GM18873 (cell line): ENCODE measurements around the gene ERCC5.

Source experiments
- ATAC-seq: cut with Tn5 transposase; IDR thresholded peaks from one replicate; pipeline ENCODE4 v1.9.1; 2021; ENCODE audit warnings: mild to moderate bottlenecking, moderate library complexity, moderate number of reproducible peaks; ENCODE audit not compliant: unreplicated experiment, low FRiP score

ERCC5 gene

GRCh38 chr13:102879793-102880499 is 34.1 kb downstream of the ERCC5 start:
- ATAC-seq, result no peak

DNA sequence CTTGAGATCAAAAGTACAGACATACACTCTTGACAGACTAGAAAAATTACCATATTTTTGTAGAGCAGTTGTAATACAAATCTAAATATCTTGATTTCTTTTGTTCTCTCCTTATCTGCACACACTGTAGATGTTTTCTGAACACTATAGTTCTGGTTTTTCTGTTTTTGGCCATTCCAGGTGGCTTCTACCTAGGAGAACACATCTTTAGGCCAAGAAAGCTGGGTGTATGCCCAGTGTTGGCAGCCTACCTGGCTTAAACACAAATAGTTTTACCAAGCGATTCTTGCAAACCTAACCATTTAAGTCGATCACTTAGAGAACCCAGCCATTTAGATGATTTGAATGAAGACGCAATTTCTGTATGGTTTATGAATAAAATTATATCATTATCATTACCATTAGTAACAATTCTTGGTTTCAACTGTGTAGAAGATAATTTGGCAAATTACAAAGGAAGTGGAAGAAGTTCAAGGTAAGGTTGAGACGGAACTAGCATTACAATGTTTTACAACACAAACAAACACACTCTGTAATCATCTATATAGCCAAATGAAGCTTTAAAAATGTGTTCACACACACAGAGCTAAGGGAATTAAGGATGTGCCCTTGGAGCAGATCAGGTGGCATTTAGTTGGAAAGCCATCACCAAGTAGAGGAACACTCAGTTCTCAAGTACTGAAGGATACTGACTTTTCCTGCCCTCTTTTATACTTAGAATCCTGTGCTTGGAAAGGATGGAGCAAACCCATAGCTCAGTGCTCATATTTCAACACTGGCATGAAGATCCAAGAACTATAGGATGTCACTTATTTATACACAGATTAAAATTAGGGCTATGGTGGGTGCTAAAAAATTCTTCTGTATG is 36.2 kb downstream of the ERCC5 start:
- no peak for ATAC-seq

- no peak for ATAC-seq
These were observed 46.7 kb downstream of the ERCC5 start for GRCh38 chr13:102892503-102892902.

DNA sequence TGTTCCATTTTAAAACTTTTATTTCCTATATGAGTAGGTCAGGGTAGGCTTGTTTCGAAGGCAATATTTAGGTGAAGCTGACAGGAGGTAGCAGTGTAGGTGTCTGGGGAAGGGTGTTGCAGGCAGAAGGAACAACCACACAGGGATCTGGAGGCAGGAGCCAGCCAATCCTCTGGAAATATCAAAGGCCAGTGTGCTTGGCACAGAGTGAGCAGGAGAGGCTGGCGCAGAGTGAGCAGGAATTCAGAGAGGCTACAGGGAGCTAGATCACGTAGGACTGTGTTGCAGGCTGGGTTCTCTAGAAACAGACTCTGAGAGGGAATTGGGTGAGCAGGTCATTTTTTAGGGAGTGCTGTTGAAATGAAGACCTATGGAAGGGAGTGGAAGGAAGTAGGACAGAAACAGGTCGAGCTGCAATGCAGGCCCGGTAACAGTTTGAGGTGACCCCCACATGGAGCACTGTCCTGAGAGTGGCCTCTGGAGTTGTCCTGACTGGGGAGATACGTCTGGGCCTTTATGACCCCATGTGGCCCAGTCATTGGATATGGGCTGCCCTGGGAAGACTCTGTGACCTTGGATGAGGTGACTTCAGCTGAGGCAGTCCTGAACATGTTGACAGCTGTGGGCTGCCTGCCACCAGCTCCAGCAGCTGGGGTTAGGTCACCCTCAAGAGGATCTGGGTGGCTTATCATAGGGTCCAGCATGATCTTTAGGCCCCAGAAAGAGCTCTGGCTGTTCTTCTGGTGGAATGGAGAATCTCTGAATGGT is 51.7 kb downstream of the ERCC5 start:
- no peak for ATAC-seq

DNA sequence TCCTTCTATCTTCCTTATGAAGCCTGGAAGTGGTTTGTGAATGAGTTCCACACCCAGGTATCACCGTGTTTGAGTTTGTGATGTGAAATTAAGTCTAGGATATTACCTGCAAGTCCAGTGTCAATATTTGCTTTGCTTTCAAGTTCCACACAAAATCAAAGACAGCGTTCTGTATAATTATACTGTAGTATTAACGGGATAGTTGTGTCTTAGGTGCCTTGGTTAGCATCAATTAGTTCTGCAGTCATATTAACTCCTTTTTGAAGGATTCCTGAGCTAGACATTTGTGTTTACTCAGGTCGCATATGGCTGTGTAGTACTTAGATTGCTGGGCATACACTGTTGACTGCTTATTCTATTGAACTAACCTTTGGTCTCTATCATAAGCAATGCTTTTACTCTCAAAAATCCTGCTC is 54.4 kb downstream of the ERCC5 start:
- ATAC-seq, result no peak

DNA sequence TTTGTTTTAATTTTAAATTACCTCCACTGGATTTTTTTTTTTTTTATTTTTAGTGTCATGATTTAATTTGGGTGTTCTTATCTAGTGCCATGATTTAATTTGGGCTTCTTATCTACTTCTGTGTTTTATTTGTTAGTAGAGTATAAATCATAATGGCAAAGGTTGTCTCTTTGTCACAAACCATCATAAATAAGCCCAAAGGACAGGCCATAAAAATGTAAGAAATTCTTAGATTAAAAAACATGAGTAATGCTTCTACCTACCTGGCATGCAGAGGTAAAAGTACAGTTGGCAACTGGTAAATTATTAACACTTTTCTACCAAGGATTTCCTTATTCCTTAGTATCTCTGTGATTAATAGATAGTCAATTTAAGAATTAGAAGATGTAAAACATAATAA is 55.2 kb downstream of the ERCC5 start:
- no peak for ATAC-seq

- ATAC-seq, result no peak
These were observed 55.9 kb downstream of the ERCC5 start for GRCh38 chr13:102901615-102902305.

- no peak for ATAC-seq
These were observed 57.0 kb downstream of the ERCC5 start for GRCh38 chr13:102902789-102903347.

GRCh38 chr13:102903659-102904407 is 58.0 kb downstream of the ERCC5 start:
- no peak for ATAC-seq

- no peak for ATAC-seq
These were observed 58.6 kb downstream of the ERCC5 start for GRCh38 chr13:102904408-102904862.

DNA sequence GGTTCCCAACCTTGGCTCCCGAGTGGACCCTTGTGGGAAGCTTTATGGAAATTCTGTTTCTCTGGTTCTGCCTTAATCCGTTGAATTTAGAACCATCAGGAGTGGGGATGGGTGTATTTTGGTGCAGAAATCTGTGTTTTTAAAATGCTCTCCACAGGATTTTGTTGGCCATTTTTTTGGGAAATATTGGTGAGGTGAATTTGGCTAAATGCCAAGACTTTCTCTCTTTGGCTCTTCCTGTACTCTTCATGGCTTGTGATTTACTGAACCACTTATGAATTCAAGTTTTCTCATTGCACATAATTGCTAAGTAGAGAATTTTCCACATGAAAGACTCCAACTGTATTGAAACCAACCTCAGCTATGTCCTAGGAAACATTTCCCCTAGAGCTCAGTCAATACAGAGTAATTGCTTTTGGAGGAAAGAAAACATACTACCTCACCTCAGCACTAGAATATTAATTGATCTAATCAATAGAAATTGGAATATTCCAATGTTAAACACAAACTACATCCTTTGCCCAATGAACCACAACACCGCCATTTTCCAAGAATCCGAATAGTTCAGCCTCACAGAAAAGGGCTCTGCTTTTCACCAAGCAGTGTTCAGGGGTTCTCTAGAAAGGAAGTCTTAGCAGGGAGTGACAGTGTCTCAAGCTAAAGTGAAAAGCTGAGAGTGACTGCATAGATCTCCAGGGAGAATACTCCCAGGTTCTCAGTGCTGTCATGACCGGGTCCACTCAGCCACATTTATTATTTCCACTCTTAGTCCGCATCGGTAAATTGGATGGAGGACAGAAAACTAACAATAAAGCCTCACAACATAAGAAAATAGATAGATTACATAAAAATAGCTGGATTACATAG is 60.3 kb downstream of the ERCC5 start:
- no peak for ATAC-seq

DNA sequence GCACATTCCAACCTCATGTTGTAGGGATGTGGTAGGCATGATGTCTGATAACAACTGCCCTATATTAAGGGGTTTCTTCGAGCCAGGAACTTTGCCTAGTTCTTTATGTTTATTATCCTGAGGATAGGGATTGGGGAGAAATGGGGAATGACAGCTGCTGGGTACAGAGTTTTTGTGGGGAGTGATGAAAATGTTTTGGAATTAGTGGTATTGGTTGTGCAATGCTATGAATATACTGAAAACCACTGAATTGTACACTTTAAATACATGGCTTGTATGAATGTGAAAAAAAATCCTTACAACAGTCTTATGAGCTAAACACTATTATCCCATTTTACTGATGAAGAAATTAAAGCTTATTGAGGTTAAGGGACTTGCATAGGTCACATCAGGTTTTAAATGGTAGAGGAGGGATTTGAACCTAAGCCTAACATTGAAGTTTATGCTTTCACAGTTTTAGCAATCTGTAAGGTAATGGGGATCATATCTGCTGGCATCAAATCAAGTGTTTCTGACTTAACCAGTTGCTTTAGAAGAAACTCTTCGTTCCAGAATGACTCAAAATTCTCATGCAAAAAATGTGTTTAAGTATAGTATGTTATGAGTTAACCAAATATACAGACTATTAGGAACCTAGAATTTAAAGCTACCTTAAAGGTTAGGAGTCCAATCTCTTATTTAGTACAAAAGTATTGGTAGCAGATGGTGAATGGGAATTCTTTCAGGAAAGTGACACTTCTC is 61.4 kb downstream of the ERCC5 start:
- ATAC-seq, result no peak

GRCh38 chr13:102907886-102908515 is 62.2 kb downstream of the ERCC5 start:
- no peak for ATAC-seq

- ATAC-seq, result no peak
These were observed 64.1 kb downstream of the ERCC5 start for GRCh38 chr13:102909971-102910370.

- ATAC-seq, result no peak
These were observed 65.5 kb downstream of the ERCC5 start for GRCh38 chr13:102911336-102911735.

GRCh38 chr13:102912599-102912998 is 66.8 kb downstream of the ERCC5 start:
- ATAC-seq, result no peak

DNA sequence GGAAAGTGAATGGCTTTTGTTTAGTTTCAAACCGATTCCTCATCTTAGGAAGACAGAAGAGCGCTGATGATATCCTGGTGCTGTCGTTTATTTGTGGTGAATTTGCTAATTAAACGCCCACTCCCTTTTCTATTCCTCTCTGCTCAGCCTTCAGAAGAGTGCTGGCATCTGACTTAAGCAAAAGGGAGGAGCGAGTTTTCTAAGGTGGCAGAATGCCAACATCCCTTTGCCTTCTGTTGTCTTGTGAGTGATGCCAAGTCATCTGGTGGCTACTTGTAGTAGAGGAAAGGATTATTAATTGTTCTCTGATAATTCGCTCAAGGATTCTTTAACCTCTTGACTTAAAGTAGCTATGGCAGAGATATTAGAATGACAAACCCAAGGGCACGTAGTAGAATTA is 68.1 kb downstream of the ERCC5 start:
- no peak for ATAC-seq
